G401 (cell line): ENCODE measurements around the gene CDKN1C. TPM values are rescaled to one million over a fixed set of nuclear protein-coding genes. Genes with fewer than 3 reads are reported as not detected.

Experiments
- DNase-seq: peaks from one replicate; pipeline ENCODE4 v3.0.0-alpha.2; 2015; ENCODE audit warnings: low spot score
- in situ Hi-C: cut with HindIII; loops from 2 replicates; pipeline ENCODE4 v1.10.0; 2016; ENCODE audit warnings: low sequenced_read_pairs, mixed read lengths
- total RNA-seq: library from RNA; depleted of rRNA; stranded (reverse); fragments of >200 nt; shearing (Covaris generic); gene quantifications from 2 replicates; pipeline ENCODE4 v1.2.3, GENCODE V29; 2014

CDKN1C gene
- total RNA-seq, 1 experiment from 2014 or later, result 15.6 TPM

DNA sequence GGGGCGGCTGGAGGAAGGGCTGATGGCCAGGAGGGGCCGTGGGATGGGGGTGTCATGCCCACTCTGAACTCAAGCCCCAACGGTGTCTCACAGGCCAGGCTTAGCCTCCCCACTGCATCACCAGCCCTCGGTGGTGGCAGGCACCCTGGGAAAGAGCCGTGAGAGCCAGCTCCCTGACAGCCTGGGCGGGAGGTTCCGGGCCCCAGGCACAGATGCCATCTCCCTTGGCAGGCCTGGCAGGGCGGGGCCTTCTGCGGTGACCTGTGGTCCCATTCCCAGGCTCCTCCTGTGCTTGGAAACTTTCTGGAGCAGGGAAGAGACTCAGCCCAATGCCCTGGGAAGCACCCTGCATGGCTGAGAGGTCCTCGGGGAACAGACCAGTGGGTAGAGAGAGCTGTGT, 38.8 kb upstream of the CDKN1C start:
- DNase-seq, result no peak
- in situ Hi-C loops, result no loop called here

DNA sequence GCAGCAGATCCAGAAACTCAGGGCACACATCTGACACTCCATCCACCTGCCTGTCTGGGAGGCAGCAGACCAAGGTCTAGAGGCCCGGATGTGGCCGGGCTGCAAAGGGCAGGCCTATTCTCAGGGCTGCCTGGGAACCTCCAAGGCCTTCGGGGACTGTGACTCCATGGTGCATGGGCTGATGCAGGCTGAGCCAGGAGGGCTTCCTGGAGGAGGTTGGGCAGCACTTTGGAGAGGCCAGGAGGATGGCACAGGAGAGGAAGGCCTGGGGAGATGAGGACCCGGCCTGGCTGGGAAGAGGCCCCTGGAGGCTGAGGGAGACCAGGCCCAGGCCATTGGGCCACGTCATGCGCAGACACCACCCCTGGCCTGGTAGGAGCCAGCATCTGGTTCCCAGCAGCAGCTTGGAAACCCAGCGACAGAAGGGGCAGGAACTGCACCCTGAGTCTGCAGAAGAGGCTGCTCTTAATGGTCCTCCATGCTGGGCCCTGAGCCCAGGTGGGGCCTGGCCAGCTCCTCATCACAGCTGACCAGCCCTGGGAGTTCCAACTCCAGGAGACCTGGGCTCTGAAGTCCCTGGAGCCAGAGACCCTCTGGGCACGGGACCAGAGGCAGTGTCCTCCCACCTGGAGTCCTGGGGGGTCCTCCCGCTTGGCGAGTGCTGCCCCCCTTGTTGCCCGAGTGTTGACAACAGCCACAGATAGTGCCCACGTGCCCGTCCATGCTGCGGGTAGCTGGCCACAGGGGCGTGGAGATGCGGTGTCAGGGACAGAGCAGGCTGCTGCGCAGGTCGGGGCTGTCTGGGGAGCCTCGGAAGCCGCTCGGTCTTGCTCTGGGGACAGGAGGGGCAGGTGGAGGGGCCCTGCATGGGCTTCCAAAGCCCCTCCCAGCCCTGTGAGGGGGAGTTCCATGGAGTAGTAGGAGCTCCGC, 38.1 kb upstream of the CDKN1C start:
- in situ Hi-C loops, result no loop called here
- DNase-seq, result no peak

DNA sequence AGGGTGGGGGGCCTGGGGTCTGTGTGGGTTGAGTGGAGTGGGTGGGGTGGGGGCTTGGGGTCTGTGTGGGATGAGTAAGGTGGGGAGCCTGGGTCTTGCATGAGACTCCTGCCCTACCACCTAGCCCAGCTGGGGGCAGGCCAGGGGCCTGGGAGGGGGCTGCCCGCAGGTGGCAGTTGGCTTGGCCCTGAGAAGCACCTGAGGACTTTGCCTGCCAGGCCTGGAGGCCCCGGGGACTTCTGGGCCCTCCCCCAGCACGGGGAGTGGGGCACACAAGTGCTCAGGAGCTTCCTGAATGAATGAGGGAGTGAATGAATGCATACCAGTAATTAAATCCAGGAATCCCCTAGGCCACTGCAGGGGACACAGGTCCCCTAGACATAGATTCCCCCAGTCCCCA, 37.1 kb upstream of the CDKN1C start:
- no peak for DNase-seq
- in situ Hi-C loops, result no loop called here

DNA sequence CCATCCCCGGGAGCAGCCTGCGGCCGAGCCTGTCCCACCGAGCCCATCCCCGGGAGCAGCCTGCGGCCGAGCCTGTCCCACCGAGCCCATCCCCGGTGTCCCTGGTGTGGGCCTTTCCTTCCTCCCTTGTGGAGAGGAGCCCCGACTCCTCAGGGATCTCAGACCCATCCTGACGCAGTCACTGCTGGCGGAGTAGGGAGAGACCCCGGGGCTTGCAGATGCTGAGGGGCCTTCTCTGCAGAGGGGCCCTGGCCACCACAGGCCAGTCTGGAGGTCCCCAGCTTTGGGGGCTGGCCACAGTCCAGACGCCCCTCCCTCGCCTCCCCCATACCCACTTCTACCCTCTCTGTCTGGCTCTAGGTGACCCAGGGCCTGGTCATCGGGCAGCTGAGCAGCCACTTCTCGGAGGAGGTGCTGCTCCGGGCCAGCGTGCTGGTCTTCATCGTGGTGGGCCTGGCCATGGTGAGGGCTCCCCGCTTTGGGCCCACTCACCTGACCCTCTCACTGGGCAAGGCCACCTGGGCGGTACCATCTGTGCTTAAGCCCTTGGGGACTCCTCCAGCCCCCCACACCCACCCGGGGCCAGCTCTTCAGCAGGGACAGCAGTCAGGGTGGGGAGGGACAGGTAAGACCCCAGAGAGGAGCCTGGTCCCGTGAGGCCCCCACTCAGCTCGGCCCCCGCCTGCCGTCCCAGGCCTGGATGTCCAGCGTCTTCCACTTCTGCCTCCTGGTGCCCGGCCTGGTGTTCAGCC, 36.3 kb upstream of the CDKN1C start:
- no peak for DNase-seq
- in situ Hi-C loops, result no loop called here

DNA sequence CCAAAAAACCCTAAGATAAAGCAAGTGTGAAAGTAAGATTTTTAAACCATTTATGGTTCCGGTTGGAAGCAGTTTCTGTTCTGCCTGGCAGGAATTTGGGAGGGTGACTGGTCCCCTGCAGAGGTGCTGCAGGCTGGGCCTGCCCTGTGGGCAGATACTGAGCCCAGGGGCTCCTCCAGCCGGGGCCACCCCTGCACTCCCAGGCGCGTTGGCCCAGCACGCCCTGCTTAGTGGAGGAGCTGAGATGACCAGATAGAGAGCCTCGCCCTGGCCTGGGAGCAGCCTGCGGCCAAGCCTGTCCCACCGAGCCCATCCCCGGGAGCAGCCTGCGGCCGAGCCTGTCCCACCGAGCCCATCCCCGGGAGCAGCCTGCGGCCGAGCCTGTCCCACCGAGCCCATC, 35.7 kb upstream of the CDKN1C start:
- no peak for DNase-seq
- in situ Hi-C loops, result no loop called here

DNA sequence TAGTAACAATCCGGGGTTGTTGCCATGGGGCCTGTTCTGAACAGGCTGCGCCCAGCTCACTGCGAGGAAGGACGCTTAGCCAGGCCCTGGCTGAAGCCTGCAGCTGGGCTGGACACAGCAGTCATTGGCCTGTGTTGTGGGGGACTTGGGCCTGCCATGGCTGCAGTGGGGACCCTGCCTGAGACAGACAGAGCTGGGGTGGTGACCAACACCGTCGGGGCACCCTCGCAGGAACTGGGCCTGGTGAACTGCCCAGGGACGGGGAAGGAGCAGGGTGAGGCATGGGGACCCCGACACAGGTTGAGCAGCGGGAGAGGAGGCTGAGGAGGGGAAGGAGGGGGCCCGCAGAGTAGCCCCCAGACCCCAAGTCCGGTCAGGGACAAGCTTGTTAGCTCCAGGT, 34.8 kb upstream of the CDKN1C start:
- in situ Hi-C loops, result no loop called here
- no peak for DNase-seq

DNA sequence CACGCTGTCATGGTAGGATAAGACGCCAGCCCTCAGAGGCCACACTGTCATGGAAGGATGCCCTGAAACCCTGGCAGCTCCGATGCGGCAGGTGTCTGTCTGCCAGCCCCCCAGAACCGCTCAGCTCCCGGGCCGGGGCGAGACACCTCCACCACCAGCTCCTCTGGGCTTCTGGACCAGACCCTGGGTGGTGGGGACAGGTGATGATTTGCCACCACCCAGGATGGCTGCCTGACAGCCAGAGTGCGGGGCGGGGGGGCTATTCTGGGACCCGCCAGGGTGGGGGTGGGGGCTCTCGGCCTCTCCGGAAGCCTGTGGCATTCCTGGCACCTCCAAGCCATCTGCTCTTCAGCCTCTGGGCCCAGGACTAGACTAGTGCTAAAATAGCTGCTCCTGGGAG, 34.3 kb upstream of the CDKN1C start:
- no peak for DNase-seq
- in situ Hi-C loops, result no loop called here

DNA sequence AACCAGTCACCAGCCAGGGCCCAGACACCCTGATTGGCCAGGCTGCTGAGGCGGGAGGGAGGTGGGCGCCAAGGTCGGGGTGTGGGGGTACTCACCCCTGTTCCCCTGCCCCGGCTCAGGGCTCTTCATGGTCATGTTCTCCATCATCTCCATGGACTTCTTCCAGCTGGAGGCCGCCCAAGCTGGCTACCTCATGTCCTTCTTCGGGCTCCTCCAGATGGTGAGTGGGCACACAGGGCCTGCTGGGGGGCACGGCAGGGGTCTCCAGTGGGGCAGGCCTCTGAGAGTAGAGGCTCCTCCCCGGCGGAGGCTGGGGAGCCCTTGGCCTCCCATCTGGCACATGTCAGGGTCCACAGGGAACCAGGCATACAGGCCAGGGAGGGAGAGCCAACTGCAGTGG, 33.6 kb upstream of the CDKN1C start:
- DNase-seq, result no peak
- in situ Hi-C loops, result no loop called here

DNA sequence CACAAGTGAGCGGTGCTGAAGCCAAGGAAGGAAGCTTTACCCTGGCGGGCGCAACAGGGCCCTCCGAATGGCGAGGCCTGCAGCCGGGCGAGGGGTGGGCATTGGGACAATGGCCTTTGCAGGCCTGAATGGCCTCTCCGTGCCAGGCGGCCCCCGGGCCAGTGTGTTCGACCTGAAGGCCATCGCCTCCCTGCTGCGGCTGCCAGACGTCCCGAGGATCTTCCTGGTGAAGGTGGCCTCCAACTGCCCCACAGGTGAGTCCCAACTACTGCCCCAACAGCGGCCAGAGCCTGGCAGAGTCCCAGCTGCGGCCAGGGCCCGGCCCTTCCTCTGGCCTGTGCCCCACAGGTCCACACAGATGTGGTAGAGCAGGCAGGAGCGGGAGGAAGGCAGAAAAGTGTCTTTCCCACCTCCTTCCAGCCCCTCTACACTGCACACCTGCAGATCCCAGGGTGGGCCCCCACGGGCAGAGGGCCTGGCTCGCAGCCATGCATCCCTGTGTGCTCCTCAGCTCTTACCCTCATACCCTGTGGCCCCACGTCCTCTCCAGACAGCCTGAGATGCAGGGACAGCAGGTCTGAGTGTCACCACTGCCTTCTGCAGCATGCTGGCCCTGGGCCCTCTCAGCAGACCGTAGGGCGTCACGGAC, 32.4 kb upstream of the CDKN1C start:
- in situ Hi-C loops, result no loop called here
- DNase-seq, result no peak

DNA sequence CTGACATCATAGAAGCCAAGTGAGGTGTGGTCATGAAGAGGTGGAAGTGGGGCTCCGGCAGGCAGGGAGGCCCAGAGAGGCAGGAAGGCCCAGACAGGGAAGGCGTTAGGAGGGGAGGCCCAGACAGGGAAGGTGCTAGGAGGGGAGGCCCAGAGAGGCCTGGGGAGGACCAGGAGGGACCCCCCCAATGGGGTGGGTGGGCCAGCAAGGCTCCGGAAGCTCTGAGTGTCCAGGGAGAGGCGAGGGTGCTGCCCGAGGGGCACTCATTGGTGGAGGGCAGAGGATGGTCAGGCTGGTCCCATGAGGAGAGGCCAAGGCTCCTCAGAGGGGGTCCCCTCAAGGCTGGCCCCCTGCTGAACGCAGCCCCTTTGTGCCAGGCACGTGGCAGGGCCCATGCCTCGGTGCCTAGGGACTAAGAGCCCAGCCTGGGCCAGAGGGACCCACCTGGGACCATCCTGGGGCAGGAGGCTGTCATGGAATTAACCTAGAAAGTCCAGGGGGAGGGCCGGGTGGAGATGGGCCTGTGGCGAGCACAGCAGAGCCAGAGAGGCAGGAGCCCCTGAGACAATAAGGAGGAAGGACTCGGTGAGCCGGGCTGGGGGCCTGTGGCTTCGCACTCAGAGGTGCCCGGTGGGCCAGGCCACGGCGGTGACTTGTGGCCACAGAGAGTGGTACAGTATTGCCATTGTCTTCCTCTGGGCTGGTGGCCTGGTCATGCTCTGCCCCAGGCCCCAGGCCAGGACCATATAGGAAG, 31.5 kb upstream of the CDKN1C start:
- in situ Hi-C loops, result no loop called here
- no peak for DNase-seq

DNA sequence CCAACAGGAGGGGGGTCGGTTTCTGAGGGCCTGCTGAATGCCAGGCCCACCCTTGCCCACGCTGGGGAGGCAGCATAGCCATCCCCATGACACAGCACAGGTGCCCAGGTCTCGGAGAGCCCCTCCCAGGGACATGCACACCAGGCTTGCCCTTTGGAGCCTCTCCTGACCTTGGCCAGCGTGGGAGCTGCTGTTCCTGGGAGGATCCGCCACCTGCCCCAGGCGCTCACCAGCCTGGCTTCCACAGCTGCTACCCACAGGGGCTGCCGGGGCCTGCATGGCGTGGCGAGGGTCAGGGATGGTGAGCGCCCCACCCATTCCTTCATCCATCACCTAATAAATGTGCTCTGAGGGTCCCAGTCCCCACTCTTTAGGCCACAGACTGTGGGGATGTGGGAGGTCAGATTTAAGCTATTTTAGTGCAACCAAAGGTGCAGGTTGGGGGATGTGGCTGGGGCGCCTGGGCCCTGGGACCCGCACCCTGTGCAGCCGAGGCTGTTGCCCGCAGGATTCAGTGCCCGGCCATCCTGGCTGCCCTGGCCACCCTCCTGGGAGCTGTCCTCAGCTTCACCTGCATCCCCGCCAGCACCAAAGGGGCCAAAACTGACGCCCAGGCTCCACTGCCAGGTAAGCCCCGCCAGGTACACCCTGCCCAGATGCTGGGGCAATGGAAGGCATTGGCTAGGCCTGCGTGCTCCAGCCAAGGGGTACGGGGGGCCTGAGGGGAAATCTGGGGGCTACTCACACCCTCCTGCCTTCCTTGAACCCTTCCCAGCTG, 30.7 kb upstream of the CDKN1C start:
- no peak for DNase-seq
- in situ Hi-C loops, result no loop called here

DNA sequence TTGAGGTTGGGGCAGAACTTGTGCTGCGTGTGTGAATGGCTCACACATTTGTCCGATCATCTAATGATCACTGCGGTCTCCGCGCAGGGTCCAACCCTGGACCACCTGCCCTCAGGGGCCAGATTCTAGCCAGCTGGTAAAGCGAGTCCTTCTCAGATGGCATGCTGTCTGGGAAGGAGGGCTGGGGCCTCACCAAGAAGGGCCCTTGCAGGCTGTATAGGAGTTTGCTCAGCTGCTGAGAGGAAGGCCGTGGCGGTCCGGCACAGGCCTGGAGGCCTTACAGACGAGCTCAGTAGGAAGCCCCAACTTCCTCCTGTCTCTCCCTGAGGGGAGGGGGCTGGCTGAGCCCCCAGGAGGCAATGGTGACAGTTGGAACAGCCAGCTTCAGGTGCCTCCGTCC, 29.9 kb upstream of the CDKN1C start:
- in situ Hi-C loops, result no loop called here
- no peak for DNase-seq

DNA sequence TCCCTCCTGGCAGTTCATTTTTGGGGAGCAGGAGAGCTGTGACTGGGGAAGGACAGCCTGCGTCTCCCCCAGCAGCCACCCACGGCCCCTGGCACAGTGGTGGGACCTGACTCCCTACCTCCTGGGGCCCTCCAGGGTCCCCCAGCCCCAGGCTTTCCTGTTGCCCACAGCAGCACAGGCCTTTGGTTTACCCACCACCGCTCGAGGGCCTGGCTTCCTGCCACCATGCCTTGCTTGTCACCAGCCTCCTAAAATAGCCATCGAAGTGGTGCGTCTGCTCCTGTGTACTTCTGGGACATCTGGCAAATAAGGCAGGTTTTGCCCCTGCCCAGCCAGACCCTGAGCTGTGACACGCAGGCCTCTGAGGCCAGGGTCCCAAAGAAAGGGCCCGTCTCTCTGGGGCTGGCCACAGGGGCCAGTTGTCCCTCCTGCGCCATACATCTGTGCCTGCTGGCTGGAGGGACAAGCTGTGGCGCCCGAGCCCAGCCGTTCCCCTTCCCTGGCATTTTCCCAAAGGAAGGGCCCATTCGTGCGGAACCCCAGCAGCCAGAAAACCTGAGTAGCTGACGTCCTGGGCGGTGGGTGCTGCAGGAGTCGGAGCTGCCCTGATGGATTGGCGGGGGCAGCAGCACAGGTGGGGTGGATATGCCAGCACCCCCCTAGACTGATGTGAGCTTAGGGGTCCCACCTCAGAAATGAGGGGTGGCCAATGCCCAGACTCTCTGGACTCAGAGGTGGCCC, 29.1 kb upstream of the CDKN1C start:
- in situ Hi-C loops, result no loop called here
- no peak for DNase-seq

DNA sequence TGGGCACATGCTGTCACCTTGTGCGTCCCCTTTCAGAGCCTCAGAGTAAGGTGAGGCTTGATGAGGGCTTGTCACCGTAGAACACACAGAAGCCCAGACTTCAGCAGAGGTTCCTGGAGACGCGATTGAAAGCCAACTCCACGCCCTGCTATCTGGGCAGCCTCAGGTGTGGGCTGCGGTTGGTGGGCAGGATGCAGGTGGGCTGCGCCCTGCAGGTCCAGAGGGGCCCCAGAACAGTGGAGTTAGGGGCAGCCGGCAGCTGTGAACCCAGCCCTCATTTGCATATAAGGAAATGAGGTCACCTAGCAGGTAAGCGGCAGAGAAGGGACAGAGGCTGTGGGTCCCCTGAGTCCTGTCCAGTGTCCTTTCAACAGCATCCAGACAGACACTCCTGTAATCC, 28.2 kb upstream of the CDKN1C start:
- DNase-seq, result no peak
- in situ Hi-C loops, result no loop called here

DNA sequence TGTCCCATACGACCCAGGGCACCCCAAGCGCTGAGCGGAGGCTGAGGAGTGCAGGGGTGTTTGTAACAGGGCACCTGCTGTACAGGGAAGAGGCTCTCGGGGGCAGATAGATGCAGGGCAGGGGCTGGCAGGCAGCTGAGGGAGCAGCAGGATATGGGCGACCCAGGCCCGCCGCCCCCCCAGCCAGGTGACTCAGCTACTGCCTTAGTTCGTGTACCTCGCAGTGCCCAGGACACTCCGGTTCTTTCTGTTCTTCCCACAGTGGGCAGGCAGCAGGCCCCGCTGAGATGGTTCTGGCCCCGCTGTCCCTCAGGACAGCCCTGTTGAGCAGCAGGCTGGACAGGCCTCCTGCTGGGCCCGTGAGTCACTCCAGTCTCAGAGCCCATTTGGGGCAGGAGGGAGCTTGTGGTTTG, 27.4 kb upstream of the CDKN1C start:
- no peak for DNase-seq
- in situ Hi-C loops, result no loop called here

DNA sequence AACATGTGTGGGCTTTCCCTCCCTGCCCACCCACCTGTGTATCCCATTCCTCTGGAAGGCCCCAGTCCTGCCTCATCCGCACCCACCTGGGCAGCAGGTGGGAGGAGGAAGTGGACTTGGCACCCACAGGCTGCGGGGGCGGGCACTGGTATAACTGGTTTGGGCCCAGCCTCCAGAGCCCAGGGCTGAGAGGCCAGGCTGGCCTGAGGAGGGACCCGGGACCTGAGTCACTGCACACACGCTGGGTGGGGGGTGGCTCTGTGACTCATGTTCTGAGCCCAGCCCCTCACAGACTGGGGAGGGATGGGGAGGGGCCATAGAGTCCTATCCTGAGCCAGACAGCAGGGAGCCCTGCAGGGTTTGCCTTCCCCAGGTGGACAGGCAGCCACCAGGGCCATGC, 26.9 kb upstream of the CDKN1C start:
- in situ Hi-C loops, result no loop called here
- no peak for DNase-seq

DNA sequence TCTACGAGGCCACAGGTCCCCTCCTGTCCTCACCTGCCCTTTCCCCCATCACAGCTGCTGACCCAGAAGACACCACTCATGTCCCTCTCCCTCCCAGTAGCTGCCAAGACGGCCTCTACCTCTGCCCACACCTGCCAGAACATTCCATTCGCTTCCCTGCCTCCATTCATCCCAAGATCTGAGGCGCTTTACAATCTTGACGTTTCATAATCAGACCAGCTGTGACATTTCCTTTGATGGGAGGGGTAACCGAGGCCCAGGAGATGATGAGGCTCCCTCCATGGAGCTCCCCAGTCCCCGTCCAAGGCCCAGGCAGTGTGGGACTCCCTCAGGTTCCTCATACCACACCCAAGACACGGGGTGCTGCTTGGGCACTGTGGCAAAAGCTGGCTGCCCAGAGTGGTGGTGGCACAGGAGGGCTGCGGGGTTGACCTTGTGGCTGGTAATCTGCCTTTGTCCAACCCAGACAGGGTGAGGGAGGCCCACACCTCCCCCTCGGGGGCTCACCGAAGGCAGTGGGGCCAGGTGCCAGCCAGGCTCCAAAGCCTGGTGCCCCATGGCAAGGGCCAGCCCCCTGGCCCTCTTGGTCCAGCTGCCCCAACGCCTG, 26.3 kb upstream of the CDKN1C start:
- in situ Hi-C loops, result no loop called here
- DNase-seq, result no peak
